LHCN-M2 (cell line): Measurements from ENCODE around the gene WDR48. TPM values are rescaled to one million over a fixed set of nuclear protein-coding genes. Genes with fewer than 3 reads are reported as not detected.

Source experiments
- DNase-seq: peaks from one replicate; pipeline ENCODE4 v3.0.0-alpha.2; 2012; ENCODE audit warnings: low read depth
- total RNA-seq: library from RNA; depleted of rRNA; stranded (reverse); fragments of >200 nt; gene quantifications from 2 replicates; pipeline ENCODE4 v1.2.3, GENCODE V29; 2014

The WDR48 gene
- total RNA-seq, 1 experiment from 2014 or later = 19.1 TPM

GRCh38 chr3:39121621-39122020 is 69.8 kb downstream of the WDR48 start:
- no peak for DNase-seq

- no peak for DNase-seq
Measured at GRCh38 chr3:39122813-39123212, 71.0 kb downstream of the WDR48 start.

GRCh38 chr3:39124876-39125840 is 73.3 kb downstream of the WDR48 start:
- peak; percentile 23 for DNase-seq

GRCh38 chr3:39125841-39126500 is 74.2 kb downstream of the WDR48 start:
- peak; percentile 24 for DNase-seq

- DNase-seq = peak; percentile 63
Measured at GRCh38 chr3:39126532-39127071, 74.8 kb downstream of the WDR48 start.

GRCh38 chr3:39127269-39127907 is 75.6 kb downstream of the WDR48 start:
- DNase-seq = no peak

GRCh38 chr3:39127908-39128304 is 76.1 kb downstream of the WDR48 start:
- no peak for DNase-seq

GRCh38 chr3:39128951-39129350 is 77.1 kb downstream of the WDR48 start:
- DNase-seq = no peak

- no peak for DNase-seq
Measured at GRCh38 chr3:39130026-39130425, 78.2 kb downstream of the WDR48 start.

GRCh38 chr3:39130693-39131265 is 79.0 kb downstream of the WDR48 start:
- DNase-seq = no peak

- DNase-seq = no peak
Measured at GRCh38 chr3:39132096-39133092, 80.6 kb downstream of the WDR48 start.

- DNase-seq = no peak
Measured at GRCh38 chr3:39133093-39133490, 81.3 kb downstream of the WDR48 start.

GRCh38 chr3:39133822-39134221 is 82.0 kb downstream of the WDR48 start:
- DNase-seq = no peak

GRCh38 chr3:39134305-39134704 is 82.5 kb downstream of the WDR48 start:
- no peak for DNase-seq

GRCh38 chr3:39135170-39135805 is 83.5 kb downstream of the WDR48 start:
- DNase-seq = no peak

- DNase-seq = no peak
Measured at GRCh38 chr3:39136533-39137434, 85.0 kb downstream of the WDR48 start.

GRCh38 chr3:39137435-39137936 is 85.7 kb downstream of the WDR48 start:
- DNase-seq = no peak

- no peak for DNase-seq
Measured at GRCh38 chr3:39137991-39138803, 86.4 kb downstream of the WDR48 start.
